ENCODE data around the gene NELL2. TPM values are rescaled to one million over a fixed set of nuclear protein-coding genes. Genes with fewer than 3 reads are reported as not detected.

The NELL2 gene
- total RNA-seq, 2 experiments from 2014 or later, result 0.95 to 1.8 TPM

GRCh38 chr12:44558340-44559100 lies 317.6 kb downstream of the NELL2 start:
- ChIA-PET CTCF (ENCODE audit: unreplicated experiment) (no interaction called here), POLR2A (interaction anchor here (0.5 to 1.0 kb wide), 5 partner anchors 12 to 134 kb away, joined by 3 to 4 read pairs (median 3); no protein-coding TSS in a partner anchor)
- no peak for DNase-seq (ENCODE audit: low spot score)
- Histone ChIP-seq H3K9me2 (ENCODE audit: insufficient read depth, low read length) (no peaks in the 10 kb centered on the region), H2AFZ (ENCODE audit: low read length) (no peak overlapping the region), H3K4me1 (ENCODE audit: insufficient read depth, low read length, poor library complexity, severe bottlenecking) (no peaks in the 10 kb centered on the region), H3K79me2 (ENCODE audit: insufficient read depth, low read depth, low read length) (no peaks in the 10 kb centered on the region), H4K20me1 (ENCODE audit: insufficient read depth, low read length) (no peaks in the 10 kb centered on the region), H3K9me3 (ENCODE audit: low read length) (no peaks in the 10 kb centered on the region), H3K4me2 (ENCODE audit: low read length) (no peak overlapping the region), H3K36me3 (ENCODE audit: insufficient read depth, low read length) (no peaks in the 10 kb centered on the region), H3K4me3 (ENCODE audit: low read depth, low read length, poor library complexity, severe bottlenecking) (no peak overlapping the region), H3K27ac (ENCODE audit: low read depth, low read length, poor library complexity, severe bottlenecking) (no peak overlapping the region)
- intact Hi-C loops (cut with micrococcal nuclease; ENCODE audit: unreplicated experiment), result no loop called here
- TF ChIP-seq EZH2phosphoT487 (IDR thresholded peaks at IDR 0.05; ENCODE audit: borderline replicate concordance, low read depth, low read length) (no peak), CTCF (conservative IDR thresholded peaks at IDR 0.05; ENCODE audit: low read length) (no peak)
- no TSS peak for BruUV-seq (replicated peaks)

GRCh38 chr12:44555454-44555853 lies 320.7 kb downstream of the NELL2 start:
- TF ChIP-seq EZH2phosphoT487 (IDR thresholded peaks at IDR 0.05; ENCODE audit: borderline replicate concordance, low read depth, low read length) (no peak), CTCF (conservative IDR thresholded peaks at IDR 0.05; ENCODE audit: low read length) (no peak)
- BruUV-seq (replicated peaks), result no TSS peak
- no peak overlapping the region for H3K4me3 ChIP-seq (ENCODE audit: low read depth, low read length, poor library complexity, severe bottlenecking)
- no peak for DNase-seq (ENCODE audit: low spot score)
- no peaks in the 10 kb centered on the region for H3K4me1 ChIP-seq (ENCODE audit: insufficient read depth, low read length, poor library complexity, severe bottlenecking)
- no peaks in the 10 kb centered on the region for H3K79me2 ChIP-seq (ENCODE audit: insufficient read depth, low read depth, low read length)
- H4K20me1 ChIP-seq (ENCODE audit: insufficient read depth, low read length), result no peaks in the 10 kb centered on the region
- H3K9me3 ChIP-seq (ENCODE audit: low read length), result no peaks in the 10 kb centered on the region
- H3K4me2 ChIP-seq (ENCODE audit: low read length), result no peak overlapping the region
- H2AFZ ChIP-seq (ENCODE audit: low read length), result no peak overlapping the region
- H3K9me2 ChIP-seq (ENCODE audit: insufficient read depth, low read length), result no peaks in the 10 kb centered on the region
- CTCF ChIA-PET (ENCODE audit: unreplicated experiment), result no interaction called here
- POLR2A ChIA-PET, result interaction anchor here (0.6 to 1.6 kb wide), 4 partner anchors 9 to 230 kb away, joined by 3 to 8 read pairs (median 3); no protein-coding TSS in a partner anchor
- intact Hi-C loops (cut with micrococcal nuclease; ENCODE audit: unreplicated experiment), result no loop called here
- no peak overlapping the region for H3K27ac ChIP-seq (ENCODE audit: low read depth, low read length, poor library complexity, severe bottlenecking)
- no peaks in the 10 kb centered on the region for H3K36me3 ChIP-seq (ENCODE audit: insufficient read depth, low read length)

GRCh38 chr12:44551631-44552030 lies 324.5 kb downstream of the NELL2 start:
- H4K20me1 ChIP-seq (ENCODE audit: insufficient read depth, low read length), result no peaks in the 10 kb centered on the region
- intact Hi-C loops (cut with micrococcal nuclease; ENCODE audit: unreplicated experiment), result no loop called here
- DNase-seq (ENCODE audit: low spot score), result no peak
- no peak overlapping the region for H2AFZ ChIP-seq (ENCODE audit: low read length)
- no peak overlapping the region for H3K27ac ChIP-seq (ENCODE audit: low read depth, low read length, poor library complexity, severe bottlenecking)
- no peak overlapping the region for H3K4me3 ChIP-seq (ENCODE audit: low read depth, low read length, poor library complexity, severe bottlenecking)
- no peaks in the 10 kb centered on the region for H3K9me2 ChIP-seq (ENCODE audit: insufficient read depth, low read length)
- H3K9me3 ChIP-seq (ENCODE audit: low read length), result no peaks in the 10 kb centered on the region
- BruUV-seq (replicated peaks), result no TSS peak
- H3K36me3 ChIP-seq (ENCODE audit: insufficient read depth, low read length), result no peaks in the 10 kb centered on the region
- POLR2A ChIA-PET, result no interaction called here
- CTCF ChIA-PET (ENCODE audit: unreplicated experiment), result no interaction called here
- no peaks in the 10 kb centered on the region for H3K79me2 ChIP-seq (ENCODE audit: insufficient read depth, low read depth, low read length)
- no peaks in the 10 kb centered on the region for H3K4me1 ChIP-seq (ENCODE audit: insufficient read depth, low read length, poor library complexity, severe bottlenecking)
- no peak overlapping the region for H3K4me2 ChIP-seq (ENCODE audit: low read length)
- no peak for TF ChIP-seq EZH2phosphoT487 (IDR thresholded peaks at IDR 0.05; ENCODE audit: borderline replicate concordance, low read depth, low read length)
- no peak for TF ChIP-seq CTCF (conservative IDR thresholded peaks at IDR 0.05; ENCODE audit: low read length)

All from OCI-LY7 (cell line).